HepG2 (cell line): ENCODE data around the gene C22orf15. TPM values are rescaled to one million over a fixed set of nuclear protein-coding genes. Genes with fewer than 3 reads are reported as not detected.

ENCODE experiments used
- AGO1 ChIP-seq: fragments of 200-400 bp; formaldehyde crosslinking; IDR thresholded peaks from 2 replicates; pipeline ENCODE4 v1.6.1; 2017; ENCODE audit warnings: mild to moderate bottlenecking, low read depth, low read length, moderate library complexity; ENCODE audit not compliant: poor library complexity, severe bottlenecking
- ATAD3A ChIP-seq: sonication (generic); formaldehyde crosslinking; IDR thresholded peaks from 2 replicates; pipeline ENCODE4 v1.4.0; 2020; ENCODE audit warnings: missing genetic modification reagents
- KLF16 ChIP-seq, 2 experiments: sonication (generic) in 1 of 2; formaldehyde crosslinking in 1 of 2; IDR thresholded peaks; 2 replicates each; pipeline versions ENCODE4 v1.6.1 to v1.8.0; 2016 to 2023; ENCODE audit warnings: missing genetic modification reagents in 2 of 2, missing compliant biosample characterization in 1 of 2
- NPAS2 ChIP-seq: sonication (generic); formaldehyde crosslinking; IDR thresholded peaks from 2 replicates; pipeline ENCODE4 v1.8.0; 2022; ENCODE audit warnings: mild to moderate bottlenecking, missing genetic modification reagents, borderline replicate concordance
- PLRG1 ChIP-seq: fragments of 450-650 bp; conservative IDR thresholded peaks from 2 replicates; pipeline ENCODE4 v1.6.1; 2016
- POLR2AphosphoS5 ChIP-seq: IDR thresholded peaks from 2 replicates; pipeline ENCODE4 v1.6.1; 2012; ENCODE audit warnings: low read depth, low read length
- SPEN ChIP-seq: sonication (generic); formaldehyde crosslinking; IDR thresholded peaks from 2 replicates; pipeline ENCODE4 v1.5.1; 2020; ENCODE audit warnings: low read depth, mild to moderate bottlenecking, missing genetic modification reagents
- ZFP36L2 ChIP-seq: sonication (generic); formaldehyde crosslinking; IDR thresholded peaks from 2 replicates; pipeline ENCODE4 v1.4.0; 2020; ENCODE audit warnings: missing genetic modification reagents
- ZNF136 ChIP-seq: sonication (generic); formaldehyde crosslinking; IDR thresholded peaks from 2 replicates; pipeline ENCODE4 v1.8.1; 2022; ENCODE audit warnings: low read depth, mild to moderate bottlenecking, moderate library complexity, missing genetic modification reagents
- ZNF207 ChIP-seq: fragments of 450-650 bp; IDR thresholded peaks from 2 replicates; pipeline ENCODE4 v1.6.1; 2016; ENCODE audit warnings: antibody characterized with exemption, borderline replicate concordance
- ZNF331 ChIP-seq: sonication (generic); formaldehyde crosslinking; IDR thresholded peaks from 2 replicates; pipeline ENCODE4 v1.4.0; 2020; ENCODE audit warnings: missing genetic modification reagents
- ZNF563 ChIP-seq: sonication (generic); formaldehyde crosslinking; IDR thresholded peaks from 2 replicates; pipeline ENCODE4 v1.8.0; 2022; ENCODE audit warnings: mild to moderate bottlenecking, moderate library complexity, missing genetic modification reagents
- ZNF775 ChIP-seq: sonication (generic); formaldehyde crosslinking; IDR thresholded peaks from 2 replicates; pipeline ENCODE4 v1.4.0; 2020; ENCODE audit warnings: missing genetic modification reagents, mild to moderate bottlenecking, moderate library complexity, borderline replicate concordance
- ZSCAN9 ChIP-seq: IDR thresholded peaks from 2 replicates; pipeline ENCODE4 v1.6.1; 2016; ENCODE audit warnings: borderline replicate concordance
- polyA plus RNA-seq, 8 experiments: library from polyadenylated mRNA; depleted of rRNA in 3 of 8; stranded (reverse) in 7 of 8; unstranded in 1 of 8; fragments of >200 nt; fragmentation: Illumina TruSeq in 4 of 8; extraction: Trizol in 4 of 8; gene quantifications; 2 replicates each; pipeline versions ENCODE4 v1.2.1 to v1.2.3, GENCODE V29; 2011 to 2016; ENCODE audit warnings: low read depth in 4 of 8, missing spikeins in 1 of 8, mixed read lengths in 1 of 8; ENCODE audit not compliant: insufficient read depth in 1 of 8
- total RNA-seq, 5 experiments: library from RNA; depleted of rRNA; stranded (reverse); fragments of >200 nt; fragmentation: Illumina TruSeq; extraction: Trizol; gene quantifications; 2 replicates each; pipeline ENCODE4 v1.2.3, GENCODE V29; 2016; ENCODE audit warnings: low read depth in 1 of 5
- TF ChIP-seq, protein P1 (sequence below): fragments of 450-650 bp; IDR thresholded peaks from 2 replicates; pipeline ENCODE4 v1.6.1; 2016
- TF ChIP-seq, protein P2 (sequence below): sonication (generic); formaldehyde crosslinking; IDR thresholded peaks from 2 replicates; pipeline ENCODE4 v1.8.1; 2022; ENCODE audit warnings: low read depth, mild to moderate bottlenecking, missing genetic modification reagents
- TF ChIP-seq, protein P3 (sequence below): sonication (generic); formaldehyde crosslinking; IDR thresholded peaks from 2 replicates; pipeline ENCODE4 v1.4.0; 2020; ENCODE audit warnings: mild to moderate bottlenecking, missing genetic modification reagents
- TF ChIP-seq, protein P4 (sequence below): sonication (generic); formaldehyde crosslinking; IDR thresholded peaks from 2 replicates; pipeline ENCODE4 v1.5.0; 2020; ENCODE audit warnings: missing genetic modification reagents

The C22orf15 gene
- total and polyA plus RNA-seq, 2 of the 13 experiments (the other 11 are each of a cell fraction or from before 2014, with no cell fraction given): not detected

DNA sequence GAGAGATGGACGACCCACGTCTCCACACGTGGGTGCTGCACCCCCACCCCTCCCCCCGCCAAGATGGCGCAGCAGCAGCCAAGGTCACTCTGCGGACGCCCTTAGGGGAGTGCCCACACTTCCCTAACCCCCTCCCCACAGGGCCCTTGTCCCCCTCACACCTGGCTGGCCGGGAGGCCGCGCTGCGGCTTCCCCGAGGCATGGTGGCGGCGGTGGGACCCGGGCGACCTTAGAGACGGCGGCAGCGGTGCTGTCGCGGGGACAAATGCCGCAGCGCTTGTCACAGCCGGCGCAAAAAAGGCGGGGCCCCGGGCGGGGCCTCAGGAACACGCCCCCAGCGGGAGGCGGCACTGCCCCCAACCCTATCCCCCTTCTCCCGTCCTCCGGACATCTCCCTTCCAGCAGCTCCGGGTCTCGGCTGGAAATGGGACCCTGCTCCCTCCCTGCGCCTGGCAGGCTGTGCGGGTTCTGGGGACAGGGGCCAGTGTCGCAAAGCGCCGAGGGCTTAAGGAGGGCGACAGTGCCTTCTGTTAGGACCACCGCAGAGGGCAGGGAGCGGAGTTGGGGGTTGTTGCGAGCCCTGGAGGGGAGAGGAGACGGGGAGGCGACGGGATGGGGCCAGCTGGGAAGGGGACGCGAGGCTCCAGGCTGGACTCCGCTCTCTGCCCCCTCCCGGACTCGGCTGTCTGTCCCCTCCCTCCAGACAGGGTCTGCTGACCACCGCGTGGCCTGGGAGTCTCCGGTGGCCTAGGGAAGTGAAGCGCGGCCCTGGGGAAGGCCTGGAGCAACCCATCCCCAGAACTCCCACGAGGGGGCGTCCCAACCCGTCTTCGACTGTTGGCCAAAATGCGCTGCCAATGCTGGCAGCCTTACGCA, 5.1 kb downstream of the C22orf15 start, which contains the start of gene CHCHD10 (continued):
- TF ChIP-seq, protein P1, sequence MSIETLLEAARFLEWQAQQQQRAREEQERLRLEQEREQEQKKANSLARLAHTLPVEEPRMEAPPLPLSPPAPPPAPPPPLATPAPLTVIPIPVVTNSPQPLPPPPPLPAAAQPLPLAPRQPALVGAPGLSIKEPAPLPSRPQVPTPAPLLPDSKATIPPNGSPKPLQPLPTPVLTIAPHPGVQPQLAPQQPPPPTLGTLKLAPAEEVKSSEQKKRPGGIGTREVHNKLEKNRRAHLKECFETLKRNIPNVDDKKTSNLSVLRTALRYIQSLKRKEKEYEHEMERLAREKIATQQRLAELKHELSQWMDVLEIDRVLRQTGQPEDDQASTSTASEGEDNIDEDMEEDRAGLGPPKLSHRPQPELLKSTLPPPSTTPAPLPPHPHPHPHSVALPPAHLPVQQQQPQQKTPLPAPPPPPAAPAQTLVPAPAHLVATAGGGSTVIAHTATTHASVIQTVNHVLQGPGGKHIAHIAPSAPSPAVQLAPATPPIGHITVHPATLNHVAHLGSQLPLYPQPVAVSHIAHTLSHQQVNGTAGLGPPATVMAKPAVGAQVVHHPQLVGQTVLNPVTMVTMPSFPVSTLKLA: no peak
- TF ChIP-seq ZNF331 (CRISPR knock-in tag) (no peak), ZNF775 (no peak; the same call in 1 of the 2 replicates), SPEN (CRISPR knock-in tag) (peak; percentile 80), ATAD3A (CRISPR knock-in tag) (no peak), ZFP36L2 (no peak), ZSCAN9 (CRISPR knock-in tag) (no peak), POLR2AphosphoS5 (peak; percentile 77), ZNF136 (no peak), NPAS2 (CRISPR knock-in tag) (no peak), PLRG1 (no peak), ZNF207 (no peak), KLF16 (CRISPR knock-in tag; IDR thresholded peaks at IDR 0.05) (no peak; a peak in 1 of 4 replicates), AGO1 (no peak), ZNF563 (CRISPR knock-in tag) (peak; percentile 13; the same call in 1 of the 2 replicates)
- TF ChIP-seq, protein P2, sequence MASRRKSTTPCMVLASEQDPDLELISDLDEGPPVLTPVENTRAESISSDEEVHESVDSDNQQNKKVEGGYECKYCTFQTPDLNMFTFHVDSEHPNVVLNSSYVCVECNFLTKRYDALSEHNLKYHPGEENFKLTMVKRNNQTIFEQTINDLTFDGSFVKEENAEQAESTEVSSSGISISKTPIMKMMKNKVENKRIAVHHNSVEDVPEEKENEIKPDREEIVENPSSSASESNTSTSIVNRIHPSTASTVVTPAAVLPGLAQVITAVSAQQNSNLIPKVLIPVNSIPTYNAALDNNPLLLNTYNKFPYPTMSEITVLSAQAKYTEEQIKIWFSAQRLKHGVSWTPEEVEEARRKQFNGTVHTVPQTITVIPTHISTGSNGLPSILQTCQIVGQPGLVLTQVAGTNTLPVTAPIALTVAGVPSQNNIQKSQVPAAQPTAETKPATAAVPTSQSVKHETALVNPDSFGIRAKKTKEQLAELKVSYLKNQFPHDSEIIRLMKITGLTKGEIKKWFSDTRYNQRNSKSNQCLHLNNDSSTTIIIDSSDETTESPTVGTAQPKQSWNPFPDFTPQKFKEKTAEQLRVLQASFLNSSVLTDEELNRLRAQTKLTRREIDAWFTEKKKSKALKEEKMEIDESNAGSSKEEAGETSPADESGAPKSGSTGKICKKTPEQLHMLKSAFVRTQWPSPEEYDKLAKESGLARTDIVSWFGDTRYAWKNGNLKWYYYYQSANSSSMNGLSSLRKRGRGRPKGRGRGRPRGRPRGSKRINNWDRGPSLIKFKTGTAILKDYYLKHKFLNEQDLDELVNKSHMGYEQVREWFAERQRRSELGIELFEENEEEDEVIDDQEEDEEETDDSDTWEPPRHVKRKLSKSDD: peak; percentile 49; the same call in 1 of the 2 replicates
- TF ChIP-seq, protein P3, sequence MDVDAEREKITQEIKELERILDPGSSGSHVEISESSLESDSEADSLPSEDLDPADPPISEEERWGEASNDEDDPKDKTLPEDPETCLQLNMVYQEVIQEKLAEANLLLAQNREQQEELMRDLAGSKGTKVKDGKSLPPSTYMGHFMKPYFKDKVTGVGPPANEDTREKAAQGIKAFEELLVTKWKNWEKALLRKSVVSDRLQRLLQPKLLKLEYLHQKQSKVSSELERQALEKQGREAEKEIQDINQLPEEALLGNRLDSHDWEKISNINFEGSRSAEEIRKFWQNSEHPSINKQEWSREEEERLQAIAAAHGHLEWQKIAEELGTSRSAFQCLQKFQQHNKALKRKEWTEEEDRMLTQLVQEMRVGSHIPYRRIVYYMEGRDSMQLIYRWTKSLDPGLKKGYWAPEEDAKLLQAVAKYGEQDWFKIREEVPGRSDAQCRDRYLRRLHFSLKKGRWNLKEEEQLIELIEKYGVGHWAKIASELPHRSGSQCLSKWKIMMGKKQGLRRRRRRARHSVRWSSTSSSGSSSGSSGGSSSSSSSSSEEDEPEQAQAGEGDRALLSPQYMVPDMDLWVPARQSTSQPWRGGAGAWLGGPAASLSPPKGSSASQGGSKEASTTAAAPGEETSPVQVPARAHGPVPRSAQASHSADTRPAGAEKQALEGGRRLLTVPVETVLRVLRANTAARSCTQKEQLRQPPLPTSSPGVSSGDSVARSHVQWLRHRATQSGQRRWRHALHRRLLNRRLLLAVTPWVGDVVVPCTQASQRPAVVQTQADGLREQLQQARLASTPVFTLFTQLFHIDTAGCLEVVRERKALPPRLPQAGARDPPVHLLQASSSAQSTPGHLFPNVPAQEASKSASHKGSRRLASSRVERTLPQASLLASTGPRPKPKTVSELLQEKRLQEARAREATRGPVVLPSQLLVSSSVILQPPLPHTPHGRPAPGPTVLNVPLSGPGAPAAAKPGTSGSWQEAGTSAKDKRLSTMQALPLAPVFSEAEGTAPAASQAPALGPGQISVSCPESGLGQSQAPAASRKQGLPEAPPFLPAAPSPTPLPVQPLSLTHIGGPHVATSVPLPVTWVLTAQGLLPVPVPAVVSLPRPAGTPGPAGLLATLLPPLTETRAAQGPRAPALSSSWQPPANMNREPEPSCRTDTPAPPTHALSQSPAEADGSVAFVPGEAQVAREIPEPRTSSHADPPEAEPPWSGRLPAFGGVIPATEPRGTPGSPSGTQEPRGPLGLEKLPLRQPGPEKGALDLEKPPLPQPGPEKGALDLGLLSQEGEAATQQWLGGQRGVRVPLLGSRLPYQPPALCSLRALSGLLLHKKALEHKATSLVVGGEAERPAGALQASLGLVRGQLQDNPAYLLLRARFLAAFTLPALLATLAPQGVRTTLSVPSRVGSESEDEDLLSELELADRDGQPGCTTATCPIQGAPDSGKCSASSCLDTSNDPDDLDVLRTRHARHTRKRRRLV (CRISPR knock-in tag): 0 out of 2 replicates have a peak, but pooled peaks have one; percentile 37
- TF ChIP-seq, protein P4, sequence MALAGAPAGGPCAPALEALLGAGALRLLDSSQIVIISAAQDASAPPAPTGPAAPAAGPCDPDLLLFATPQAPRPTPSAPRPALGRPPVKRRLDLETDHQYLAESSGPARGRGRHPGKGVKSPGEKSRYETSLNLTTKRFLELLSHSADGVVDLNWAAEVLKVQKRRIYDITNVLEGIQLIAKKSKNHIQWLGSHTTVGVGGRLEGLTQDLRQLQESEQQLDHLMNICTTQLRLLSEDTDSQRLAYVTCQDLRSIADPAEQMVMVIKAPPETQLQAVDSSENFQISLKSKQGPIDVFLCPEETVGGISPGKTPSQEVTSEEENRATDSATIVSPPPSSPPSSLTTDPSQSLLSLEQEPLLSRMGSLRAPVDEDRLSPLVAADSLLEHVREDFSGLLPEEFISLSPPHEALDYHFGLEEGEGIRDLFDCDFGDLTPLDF (CRISPR knock-in tag): no peak
